GM04503 (cell line): ENCODE results near the gene STARD4.

Source experiments
- DNase-seq: peaks from one replicate; pipeline ENCODE4 v3.0.0-alpha.2; 2012; ENCODE audit warnings: low read depth

The STARD4 gene, protein sequence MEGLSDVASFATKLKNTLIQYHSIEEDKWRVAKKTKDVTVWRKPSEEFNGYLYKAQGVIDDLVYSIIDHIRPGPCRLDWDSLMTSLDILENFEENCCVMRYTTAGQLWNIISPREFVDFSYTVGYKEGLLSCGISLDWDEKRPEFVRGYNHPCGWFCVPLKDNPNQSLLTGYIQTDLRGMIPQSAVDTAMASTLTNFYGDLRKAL

DNA sequence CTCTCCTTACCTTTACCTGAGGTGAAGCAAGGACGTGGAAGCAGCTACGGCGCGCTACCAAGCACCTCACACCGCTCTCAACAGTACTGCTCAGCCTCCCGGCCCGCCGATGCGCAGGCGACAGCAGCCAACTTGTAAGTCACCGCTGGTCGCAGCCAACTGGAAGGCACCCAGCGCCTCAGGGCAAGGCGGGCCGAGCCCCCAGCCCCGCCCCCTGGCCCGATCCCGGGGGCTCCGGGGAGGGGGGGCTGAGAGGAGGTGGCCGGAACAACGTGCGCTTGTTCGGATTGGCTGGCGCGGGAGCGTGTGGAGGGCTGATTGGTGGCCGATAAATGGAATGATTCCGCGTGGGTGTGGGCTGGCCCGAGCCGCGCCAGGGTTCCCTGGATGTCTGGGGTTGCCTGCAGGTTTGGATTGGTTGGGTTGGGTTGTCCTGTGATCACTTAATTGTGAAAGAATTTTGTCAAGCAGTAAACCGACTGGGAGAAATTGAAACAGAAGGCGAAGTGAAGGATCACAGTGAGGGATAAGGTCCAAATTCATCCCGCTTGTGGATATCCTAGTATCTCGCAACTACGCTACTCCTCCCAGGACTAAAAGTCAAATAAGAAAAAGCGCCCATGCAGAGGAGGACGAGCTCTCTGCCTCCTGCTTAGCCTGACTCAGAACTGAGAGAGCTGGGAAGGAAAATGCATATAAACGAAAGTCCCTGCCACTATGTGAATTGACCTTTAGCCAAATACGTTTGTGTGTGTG lies at the start of gene STARD4:
STARD4 (minus strand) TSS at position 161 of the 756 bp plus-strand sequence. CDS start 5,102 bp downstream, outside the sequence.
- DNase-seq = peak; percentile 79

- no peak for DNase-seq
These were observed 47.3 kb upstream of the STARD4 start for GRCh38 chr5:111559680-111560079.

DNA sequence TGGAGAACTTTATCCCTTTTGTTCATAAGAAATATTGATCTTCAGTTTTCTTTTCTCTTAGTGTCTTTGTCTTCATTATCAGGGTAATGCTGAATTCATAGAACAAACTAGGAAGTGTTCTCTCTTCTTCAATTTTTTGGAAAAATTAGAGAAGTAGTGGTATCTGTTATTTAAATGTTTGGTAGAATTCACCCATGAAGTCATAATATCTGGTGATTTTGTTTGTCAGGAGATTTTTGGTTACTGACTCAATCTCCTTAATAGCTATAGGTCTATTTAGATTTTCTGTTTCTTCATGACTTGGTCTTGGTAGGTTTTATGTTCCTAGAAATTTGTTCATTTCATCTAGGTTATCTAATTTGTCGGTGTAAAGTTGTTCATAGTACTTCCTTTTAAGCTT lies 45.4 kb upstream of the STARD4 start:
- no peak for DNase-seq

DNA sequence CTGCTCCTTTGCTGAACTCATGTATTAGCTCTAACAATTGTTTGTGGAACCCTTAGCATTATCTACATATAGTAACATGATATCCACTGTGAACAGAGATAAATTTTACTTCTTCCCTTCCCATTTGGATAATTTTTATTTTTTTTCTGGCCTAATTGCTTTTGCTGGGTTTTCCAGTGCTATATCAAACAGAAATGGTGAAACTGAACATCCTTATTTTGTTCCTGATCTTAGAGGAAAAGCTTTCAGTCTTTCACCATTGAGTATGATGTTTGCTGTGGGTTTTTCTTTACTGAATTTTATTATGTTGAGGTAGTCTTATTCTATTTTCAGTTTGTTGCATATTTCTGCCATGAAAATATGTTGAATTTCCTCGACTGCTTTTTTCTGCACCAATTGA lies 44.8 kb upstream of the STARD4 start:
- DNase-seq = no peak

DNA sequence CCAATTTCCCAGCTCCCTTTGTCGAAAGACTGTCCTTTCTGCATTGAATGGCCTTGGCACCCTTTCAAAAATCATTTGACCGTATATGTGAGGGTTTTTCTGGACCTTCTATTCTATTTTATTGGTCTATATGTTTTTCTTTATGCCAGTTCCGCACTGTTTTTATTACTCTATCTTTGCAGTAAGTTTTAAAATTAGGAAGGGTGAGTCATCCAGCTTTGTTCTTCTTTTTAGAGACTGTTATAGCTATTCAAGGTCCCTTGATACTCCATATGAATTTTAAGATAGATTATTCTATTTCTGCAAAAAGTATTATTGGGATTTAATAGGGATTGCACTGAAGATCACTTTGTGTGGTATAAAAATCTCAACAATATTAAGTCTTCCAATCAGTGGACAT lies 44.2 kb upstream of the STARD4 start:
- DNase-seq = no peak

- DNase-seq = no peak
These were observed 43.4 kb upstream of the STARD4 start for GRCh38 chr5:111555760-111556159.

GRCh38 chr5:111553868-111554267 lies 41.5 kb upstream of the STARD4 start:
- no peak for DNase-seq

DNA sequence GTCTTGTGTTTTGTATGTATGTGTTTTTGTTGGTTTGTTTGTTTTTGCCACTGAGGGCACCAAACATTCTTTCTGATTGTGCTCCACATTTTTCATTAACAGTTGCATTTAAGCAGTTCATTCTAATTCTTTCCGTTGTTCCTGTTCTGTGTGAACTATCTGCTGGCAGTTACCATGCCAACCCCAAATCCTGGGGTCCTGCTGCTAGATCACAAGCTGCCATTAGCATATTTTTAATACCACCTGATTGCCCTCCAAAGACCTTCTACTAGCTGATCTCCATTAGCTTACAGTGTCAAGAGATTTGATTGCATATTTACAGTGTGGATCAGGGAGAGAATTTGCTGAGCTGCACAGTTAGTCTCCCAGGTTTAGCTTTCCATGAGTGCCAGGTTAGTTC lies 40.6 kb upstream of the STARD4 start:
- DNase-seq = no peak

- no peak for DNase-seq
These were observed 40.2 kb upstream of the STARD4 start for GRCh38 chr5:111552492-111552891.

DNA sequence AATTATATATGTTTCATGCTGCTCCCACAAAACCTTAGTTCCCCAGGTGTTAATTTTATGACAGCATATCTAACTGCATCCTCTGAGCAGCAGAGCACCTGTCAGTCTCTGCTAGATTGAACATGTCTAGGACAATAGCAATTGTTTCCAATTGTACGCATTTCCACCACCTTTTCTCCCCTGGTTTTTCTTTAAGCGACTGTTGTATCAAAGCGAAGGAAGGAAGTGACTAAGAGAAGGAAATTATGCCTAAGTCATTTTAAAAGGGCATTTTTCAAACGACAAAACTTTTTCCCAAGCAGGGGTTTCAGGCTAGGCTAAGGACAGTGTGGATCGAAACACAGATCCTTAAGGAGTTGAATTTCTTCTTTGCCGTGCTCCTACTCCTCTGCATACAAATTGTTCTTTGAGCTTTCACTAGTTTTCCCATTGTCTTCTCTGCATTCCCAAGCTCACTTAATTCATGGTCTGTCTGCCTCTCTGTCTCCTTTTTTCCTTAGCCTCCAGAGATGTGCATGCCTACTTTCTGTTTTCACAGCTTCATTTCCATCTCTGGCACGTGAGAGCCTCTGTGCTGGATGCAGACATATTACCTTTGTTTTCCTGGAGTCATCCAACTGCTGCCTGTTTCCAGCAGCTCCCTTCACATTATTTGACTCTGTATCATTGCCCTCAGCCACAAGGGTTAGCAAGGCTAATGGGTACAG lies 39.4 kb upstream of the STARD4 start:
- DNase-seq = no peak

DNA sequence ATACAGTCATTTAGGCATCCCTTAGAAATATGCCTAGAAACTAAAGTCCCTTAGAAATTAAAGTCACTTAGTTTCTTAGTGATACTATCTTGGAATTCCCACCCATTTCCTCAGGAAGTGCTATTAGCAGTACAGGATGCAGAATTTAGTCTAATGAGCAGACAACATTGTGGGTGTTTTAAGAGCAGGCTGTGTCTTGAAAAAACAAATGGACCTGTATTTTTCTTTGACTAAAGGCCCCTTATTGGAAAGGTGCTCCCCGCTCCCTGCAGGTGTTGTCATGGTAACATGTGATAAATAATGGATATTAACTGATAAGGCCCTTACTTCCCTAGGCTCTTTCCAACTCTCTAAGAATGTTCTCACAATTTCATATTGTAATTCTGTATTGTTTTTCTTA lies 38.8 kb upstream of the STARD4 start:
- DNase-seq = no peak

DNA sequence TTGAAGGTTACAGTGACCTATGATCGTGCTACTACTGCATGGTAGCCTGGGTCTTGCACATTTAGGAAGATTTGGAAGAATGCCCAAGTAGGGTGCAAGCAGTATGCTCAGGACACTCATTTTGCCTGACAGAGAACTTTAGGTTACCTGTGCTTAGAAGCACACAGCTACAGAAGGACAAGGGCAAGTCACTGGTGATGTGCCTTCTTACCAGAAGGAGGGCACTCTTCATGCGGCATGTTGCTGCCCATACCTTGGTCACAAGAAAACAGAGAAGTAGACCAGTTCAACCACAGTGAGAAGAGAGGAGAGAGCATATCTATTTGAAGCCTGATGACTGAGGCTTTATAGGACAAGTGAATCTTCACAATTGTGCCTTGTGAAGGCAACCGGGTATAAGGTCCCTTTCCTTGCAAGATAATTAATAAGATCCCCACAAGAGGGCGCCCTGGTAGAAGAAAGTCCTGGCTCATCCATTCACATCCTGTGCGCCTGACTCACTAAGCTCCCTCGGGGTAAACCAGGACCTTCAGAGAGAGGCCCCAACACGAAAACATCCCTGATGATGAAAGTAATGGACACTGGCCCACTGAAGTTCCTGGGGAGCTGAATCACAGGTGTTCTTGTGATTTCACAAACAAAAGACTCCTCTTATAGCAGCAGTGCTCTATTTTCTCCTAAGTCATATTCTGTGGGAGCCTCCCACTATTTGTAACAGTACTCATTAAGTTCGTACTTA lies 38.1 kb upstream of the STARD4 start:
- peak; percentile 88 for DNase-seq

DNA sequence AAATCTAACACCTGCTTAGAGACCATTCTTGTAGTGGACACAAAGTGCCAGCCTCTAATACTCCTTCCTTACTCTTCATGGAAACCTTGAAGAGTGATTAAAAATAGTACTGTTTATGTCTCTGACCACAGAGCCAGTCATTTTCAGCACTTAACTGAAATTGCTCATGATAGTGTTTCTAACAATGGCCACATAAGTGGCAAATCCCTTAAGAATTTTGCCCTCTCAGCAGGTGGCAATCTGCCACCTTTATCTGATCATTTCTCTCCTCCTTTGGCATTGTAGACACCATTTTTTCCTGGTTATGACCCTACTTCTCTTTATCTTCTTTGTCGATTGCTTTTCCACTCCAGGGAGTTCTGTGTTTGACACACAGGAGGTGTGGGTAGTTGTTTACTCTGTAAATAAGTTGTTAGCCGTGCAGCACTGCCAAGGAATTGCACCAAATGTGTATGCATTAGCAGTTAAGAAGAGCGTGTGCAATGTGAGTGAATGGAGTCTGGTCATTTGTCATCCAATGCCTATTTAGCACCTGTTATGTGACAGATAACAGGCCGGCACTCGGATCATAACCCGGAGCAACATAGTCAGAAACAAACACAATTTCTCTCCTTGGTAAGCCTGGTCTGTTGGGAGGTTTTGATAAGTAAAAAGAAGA lies 36.8 kb upstream of the STARD4 start:
- DNase-seq = no peak

- no peak for DNase-seq
These were observed 36.1 kb upstream of the STARD4 start for GRCh38 chr5:111548348-111548950.

GRCh38 chr5:111545031-111545430 lies 32.7 kb upstream of the STARD4 start:
- DNase-seq = no peak

DNA sequence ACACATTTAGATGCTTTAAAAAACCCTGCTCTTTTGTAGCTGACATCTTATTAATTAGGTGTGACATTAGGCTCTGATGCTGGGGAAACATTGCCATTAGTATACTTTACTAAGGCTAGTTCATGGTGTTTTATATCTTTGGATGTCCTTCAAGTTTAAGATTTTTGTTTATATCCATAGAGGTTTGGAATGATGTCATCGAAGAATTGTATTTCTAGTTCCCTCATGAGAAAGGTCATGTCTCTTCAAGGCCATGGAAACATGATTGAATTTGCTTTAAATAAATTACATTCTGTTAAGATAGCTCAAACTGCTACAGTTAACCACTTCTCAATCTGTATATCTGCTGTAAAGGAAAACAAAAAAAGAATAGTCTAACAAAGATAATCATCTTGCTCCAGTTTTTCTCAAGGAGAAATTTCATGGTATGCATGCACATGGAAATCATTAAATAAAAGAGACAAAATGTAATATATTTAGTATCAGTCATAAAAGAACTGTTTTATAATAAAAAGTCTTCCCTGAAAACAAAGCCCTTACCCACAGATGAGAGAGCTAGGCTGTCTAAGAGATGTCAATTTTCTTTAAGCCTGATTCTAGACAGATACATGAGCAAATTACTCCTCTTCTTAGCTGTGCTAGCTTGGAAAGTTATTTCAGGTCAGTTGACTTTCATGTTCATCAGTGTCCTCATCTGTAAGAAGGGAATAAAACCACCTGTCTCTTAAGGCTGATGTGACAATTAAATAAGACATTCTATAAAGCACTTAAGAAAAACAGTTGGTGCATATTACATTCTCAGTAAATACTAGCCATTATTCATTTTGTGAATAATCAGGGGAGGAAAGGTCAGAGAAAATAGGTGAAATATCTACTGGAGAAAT lies 25.0 kb upstream of the STARD4 start:
- no peak for DNase-seq

GRCh38 chr5:111535879-111536549 lies 23.7 kb upstream of the STARD4 start:
- no peak for DNase-seq

DNA sequence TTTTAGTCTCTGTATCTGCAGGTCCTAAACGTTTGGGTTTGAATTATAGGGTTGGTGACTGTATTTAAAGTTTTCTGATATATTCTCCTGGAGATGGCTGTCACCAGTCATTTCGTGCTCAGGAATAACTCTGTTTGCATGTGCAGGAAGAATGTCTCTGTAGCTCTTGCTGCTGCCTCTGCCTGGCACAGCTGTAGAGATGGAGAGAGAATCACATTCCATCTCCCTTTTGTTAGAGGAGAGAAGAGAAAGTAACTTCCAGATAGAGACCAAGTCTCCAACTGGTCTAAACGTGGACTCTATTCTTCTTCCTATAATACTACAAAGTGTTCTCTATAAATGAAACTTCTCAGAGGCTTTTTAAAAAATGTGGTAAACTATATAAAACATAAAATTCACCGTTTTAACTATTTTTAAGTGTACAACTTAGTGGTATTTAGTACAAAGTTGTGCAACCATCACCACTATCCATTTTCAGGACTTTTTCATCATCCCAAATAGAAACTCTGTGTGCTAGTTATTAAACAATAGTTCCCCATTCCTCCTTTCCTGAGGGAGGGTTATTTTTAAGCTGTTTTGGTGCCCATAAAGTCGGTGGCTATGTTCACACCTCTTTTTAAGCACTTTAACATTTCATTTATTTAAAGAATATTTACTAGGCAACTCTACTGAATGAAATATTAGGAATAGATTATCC lies 20.7 kb upstream of the STARD4 start:
- no peak for DNase-seq

DNA sequence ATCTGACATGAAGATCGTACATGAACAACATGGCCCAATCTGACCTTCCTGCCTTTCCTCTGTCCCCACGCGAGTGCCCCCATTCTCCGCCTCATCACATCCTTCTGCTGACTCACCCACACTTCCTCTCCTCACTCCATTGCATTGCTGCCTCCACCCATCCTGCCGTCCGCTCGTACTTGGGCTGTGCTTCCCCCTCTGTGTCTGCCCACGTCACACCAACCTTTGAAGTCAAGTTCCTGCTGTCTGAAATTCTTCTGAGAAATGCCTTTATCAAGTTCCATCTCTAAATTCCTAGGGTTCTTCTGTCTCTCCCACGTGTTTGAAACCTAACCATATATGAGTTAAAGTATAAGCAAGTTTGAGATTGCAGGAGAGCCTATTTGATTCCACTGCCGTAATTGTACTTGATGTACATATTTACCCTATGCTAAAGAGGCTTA lies 18.0 kb upstream of the STARD4 start:
- DNase-seq = no peak
